ENCODE measurements around the gene RNASE9.
"Not testable (repeated sequence)": the region's sequence is repeated elsewhere in the genome, so short reads cannot be mapped to it uniquely, and the experiment has no call there.

Gene RNASE9

GRCh38 chr14:20572382-20572990 lies 11.6 kb upstream of the RNASE9 start:
- not testable (repeated sequence) for DNase-seq

- not testable (repeated sequence) for DNase-seq
Measured at GRCh38 chr14:20570720-20571119, 9.9 kb upstream of the RNASE9 start.

GRCh38 chr14:20569865-20570264 lies 9.0 kb upstream of the RNASE9 start:
- not testable (repeated sequence) for DNase-seq

GRCh38 chr14:20569066-20569465 lies 8.2 kb upstream of the RNASE9 start:
- DNase-seq = no peak

DNA sequence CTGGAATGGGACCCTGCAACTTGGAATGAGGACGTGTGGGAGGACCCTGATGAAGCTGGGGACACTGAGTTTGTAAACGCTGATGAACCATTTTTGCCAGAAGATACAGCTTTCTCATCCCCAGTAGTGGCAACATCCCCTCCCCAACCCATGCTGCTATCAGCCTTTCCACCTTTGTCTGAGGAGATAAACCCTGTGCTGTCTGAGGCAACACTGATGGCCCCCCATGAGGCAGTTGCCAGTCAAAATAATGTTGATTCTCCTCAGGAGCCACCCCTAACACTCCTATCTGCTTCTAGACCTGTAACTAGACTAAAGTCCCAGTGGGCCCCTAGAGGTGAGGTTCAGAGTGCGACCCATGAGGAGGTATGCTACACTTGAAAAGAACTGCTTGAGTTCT lies 7.5 kb upstream of the RNASE9 start:
- DNase-seq = no peak

GRCh38 chr14:20567199-20567598 lies 6.4 kb upstream of the RNASE9 start:
- DNase-seq = not testable (repeated sequence)

- DNase-seq = no peak
Measured at GRCh38 chr14:20564501-20564997, 3.7 kb upstream of the RNASE9 start.

- DNase-seq = no peak
Measured at GRCh38 chr14:20563971-20564370, 3.1 kb upstream of the RNASE9 start.

DNA sequence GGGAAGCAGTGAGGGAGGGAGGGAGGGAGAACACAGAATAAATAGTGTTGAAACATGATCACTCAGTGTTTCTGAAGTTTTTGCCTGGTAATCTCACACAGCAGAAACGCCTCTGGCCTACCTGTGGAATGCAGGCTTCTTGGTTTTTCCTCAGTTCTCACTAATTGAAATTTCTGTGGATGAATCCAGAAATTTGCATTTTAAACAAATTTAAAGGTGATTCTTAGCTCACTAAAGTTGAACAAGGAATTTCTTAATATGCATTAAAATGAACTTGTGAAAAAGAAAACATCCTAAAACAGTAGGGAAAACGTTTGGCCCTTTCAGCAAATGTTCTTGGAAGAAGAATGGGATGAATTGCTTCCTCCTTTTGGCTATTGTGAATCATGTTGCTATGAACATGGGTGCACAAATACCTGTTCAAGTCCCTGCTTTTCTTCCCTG lies 1.4 kb downstream of the RNASE9 start:
- no peak for DNase-seq

DNA sequence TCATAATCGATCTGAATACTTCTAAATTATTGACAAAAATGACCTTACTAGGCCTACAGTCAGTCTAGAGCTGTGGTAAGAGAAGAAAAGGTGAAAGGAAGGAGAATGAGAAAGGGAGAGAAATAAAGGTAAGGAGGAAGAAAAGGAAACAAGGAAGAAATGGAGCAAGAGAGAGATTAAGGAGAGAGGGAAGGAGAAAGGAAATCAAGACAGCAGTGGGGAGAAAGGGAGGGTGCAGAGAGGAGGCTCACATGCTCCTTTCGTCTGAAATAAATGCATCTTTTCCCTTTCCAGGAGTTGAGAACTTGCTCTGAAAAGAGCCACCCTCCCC lies 3.7 kb downstream of the RNASE9 start:
- DNase-seq = no peak

- no peak for DNase-seq
Measured at GRCh38 chr14:20556500-20557211, 4.2 kb downstream of the RNASE9 start.

DNA sequence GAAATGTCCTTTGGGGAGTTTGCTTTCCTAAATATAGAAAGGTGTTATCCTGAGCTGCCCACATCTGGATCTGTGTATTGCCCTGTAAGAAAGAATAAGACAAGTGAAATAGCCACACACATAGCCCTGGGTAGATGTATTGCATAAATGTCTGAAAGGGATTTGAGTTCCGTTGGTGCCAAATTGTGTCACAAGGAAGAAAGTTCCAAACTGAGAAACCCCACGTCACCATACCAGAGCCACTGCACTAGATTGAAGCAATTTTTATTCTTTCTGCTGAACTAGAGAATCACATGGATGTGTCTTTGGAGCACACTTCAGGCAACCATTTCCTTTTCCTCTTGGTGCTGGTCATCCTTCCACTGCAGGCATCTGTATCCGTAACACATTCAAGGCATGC lies 5.0 kb downstream of the RNASE9 start:
- no peak for DNase-seq

DNA sequence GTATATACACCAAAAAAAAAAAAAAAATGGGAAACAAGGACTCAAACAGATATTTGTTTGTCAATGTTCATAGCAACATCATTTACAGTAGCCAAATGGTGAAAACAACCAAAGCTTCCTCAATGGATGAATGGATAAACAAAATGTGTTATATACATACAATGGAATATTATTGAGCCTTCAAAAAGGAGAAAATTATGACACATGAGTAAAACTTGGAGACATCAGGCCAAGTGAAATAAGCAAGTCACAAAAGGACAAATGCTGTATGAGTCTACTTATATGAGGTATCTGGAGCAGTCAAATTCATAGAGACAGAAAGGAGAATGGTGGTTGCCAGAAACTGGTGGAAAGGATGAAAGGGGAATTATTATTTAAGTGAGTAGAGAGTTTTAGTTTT lies 7.8 kb downstream of the RNASE9 start:
- DNase-seq = no peak

GRCh38 chr14:20551606-20552005 lies 9.2 kb downstream of the RNASE9 start:
- no peak for DNase-seq

DNA sequence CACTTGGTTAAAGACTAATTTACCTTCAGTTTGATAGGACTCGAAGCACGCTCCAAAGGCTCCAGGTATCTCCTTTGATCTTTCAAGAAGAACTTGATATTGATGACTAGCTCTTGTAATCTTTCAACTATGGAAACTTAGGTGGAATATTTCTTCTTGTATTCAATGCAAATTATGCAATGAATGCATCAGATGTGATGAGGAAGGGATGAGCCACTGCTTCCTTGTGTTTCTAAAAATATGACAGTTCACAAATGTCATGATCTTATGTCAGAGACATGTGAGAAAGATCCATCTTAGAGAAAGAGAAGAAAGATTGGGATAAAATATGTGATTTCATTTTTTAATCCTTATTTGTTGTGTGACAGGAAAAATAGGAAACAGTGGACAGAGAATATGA lies 9.9 kb downstream of the RNASE9 start:
- no peak for DNase-seq

DNA sequence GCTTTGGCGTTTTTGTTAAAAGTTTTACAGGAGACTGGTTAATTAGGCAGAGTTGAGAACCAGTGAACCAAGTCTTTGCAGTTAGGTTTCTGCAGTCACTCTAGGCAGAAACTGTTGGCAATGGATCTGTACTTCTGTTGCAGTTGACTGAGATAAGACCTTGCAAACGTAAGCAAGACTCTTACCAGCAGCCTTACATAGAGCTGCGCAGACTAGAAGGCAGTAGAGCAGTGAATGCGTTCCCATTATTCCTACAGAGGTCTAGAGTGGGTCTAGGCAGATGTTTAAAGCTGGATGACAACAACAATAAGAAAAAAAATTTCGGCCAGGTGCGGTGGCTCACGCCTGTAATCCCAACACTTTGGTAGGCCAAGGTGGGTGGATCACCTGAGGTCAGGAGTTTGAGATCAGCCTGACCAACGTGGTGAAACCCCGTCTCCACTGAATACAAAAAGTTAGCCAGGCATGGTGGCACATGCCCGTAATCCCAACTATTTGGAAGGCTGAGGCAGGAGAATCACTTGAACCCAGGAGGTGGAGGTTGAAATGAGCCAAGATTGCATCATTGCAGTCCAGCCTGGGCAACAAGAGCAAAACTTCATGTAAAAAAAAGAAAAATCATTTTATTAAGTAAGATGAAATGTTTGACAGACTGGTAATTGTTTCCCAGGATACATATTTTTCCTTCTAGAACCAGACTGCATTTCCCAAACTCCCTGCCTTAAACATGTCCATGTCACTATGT lies 12.3 kb downstream of the RNASE9 start:
- no peak for DNase-seq

- DNase-seq = no peak
Measured at GRCh38 chr14:20546877-20547276, 14.0 kb downstream of the RNASE9 start.

GRCh38 chr14:20539906-20540305 lies 20.9 kb downstream of the RNASE9 start:
- DNase-seq = no peak

- peak; percentile 81 for DNase-seq
Measured at GRCh38 chr14:20530771-20531571, 29.9 kb downstream of the RNASE9 start.

DNA sequence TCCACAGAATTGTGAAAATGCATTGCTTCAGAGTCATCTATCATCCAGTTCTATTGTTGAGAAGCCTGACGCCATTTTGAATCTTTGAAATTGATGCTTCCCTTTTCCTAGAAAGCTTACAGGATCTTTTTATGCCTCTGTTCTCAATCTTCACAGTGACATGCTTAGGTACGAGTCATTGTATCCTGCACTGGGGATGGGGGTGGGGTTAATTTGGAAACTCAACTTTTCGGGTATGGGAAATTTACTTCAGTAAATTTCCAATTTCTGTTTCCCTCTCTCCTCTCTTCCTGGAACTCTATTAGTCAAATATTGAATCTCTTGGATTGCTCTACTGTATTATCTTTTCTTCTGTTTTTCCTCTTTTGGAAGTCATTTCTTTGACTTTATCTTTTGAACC lies 31.0 kb downstream of the RNASE9 start:
- DNase-seq = no peak

DNA sequence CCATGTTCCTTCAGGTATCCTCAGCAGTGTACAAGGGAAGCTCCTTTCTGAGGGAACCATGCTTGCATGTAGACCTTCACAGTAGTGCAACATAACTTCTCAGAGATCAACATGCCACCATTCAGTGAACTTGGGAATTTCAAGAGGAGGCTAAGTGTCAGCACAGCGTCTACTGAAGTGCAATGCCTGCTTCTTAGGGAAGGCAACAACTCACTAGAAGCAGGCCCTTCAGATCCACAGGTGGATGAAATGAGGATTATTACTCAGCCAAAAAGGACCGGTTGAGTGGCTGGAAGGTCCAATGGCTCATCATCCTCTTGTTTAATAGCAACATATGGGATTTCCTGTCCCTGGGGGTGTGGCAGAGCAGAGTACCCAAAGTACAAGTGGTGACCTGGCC lies 36.8 kb downstream of the RNASE9 start:
- no peak for DNase-seq

DNA sequence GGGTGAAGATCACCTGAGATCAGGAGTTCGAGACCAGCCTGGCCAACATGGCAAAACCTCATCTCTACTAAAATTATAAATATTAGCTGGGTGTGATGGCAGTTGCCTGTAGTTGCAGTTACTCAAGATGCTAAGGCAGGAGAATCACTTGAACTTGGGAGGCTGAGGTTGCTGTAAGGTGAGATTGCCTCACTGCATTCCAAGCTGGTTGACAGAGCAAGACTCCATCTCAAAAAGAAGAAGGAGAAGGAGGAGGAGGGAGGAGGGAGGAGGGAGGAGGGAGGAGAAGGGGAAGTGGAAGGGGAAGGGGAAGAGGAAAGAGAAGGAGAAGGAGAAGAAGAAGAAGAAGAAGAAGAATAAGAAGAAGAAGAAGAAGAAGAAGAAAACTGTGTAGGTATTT lies 38.5 kb downstream of the RNASE9 start:
- no peak for DNase-seq

DNA sequence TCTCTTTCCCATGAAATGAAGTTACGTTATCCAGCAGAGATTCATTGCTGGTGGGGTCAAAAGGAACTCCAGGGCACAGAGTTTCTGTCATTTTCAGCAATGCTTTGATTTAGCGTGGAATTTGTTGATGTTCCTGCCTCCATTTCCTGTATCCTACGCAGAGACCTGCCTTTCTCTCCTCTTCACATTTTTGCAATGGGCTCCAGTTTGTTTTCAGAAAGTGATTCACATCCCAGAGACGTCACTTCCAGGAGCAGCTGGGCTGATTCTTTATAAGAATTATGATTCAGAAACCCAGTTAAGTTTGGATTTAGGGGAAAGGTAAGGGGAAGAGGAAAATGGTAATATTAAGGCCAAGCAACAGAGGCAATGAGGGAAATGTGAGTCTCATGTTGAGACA lies 43.9 kb downstream of the RNASE9 start:
- DNase-seq = no peak
